Astrocyte (in vitro differentiated cells and primary cell): ENCODE measurements around the gene TTC9C.

Experiments
- CTCF ChIP-seq: IDR thresholded peaks from 2 replicates; pipeline ENCODE4 v1.5.1; 2011; ENCODE audit warnings: low read depth, mild to moderate bottlenecking, inconsistent platforms, low read length, moderate library complexity; ENCODE audit not compliant: insufficient read depth
- EZH2 ChIP-seq: IDR thresholded peaks from 2 replicates; pipeline ENCODE4 v1.6.1; 2012; ENCODE audit warnings: mild to moderate bottlenecking, low read length, inconsistent platforms; ENCODE audit not compliant: insufficient read depth

- TF ChIP-seq CTCF = no peak
- TF ChIP-seq EZH2 = no peak
These were observed 19.9 kb upstream of the TTC9C start for GRCh38 chr11:62708392-62708791.
